HG03159 (cell line): ENCODE data around the gene CLPX.
"Not testable (repeated sequence)": the region's sequence is repeated elsewhere in the genome, so short reads cannot be mapped to it uniquely, and the experiment has no call there.

Experiments used
- ATAC-seq: cut with Tn5 transposase; IDR thresholded peaks from one replicate; pipeline ENCODE4 v1.9.1; 2021; ENCODE audit warnings: mild to moderate bottlenecking, moderate library complexity; ENCODE audit not compliant: unreplicated experiment

Gene CLPX

DNA sequence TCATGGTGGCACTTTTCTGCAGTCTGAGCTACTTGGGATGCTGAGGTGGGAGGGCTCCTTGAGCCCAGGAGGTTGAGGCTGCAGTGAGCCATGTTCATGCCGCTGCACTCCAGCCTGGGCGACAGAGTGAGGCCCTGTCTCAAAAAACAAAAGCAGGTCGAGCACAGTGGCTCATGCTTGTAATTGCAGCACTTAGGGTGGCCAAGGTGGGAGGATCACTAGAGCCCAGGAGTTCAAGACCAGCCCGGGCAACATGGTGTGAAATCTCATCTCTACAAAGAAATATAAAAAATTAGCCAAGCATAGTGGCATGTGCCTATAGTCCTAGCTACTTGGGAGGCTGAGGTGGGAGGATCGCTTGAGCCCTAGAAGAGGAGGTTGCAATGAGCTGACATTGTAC is 80.1 kb downstream of the CLPX start:
- no peak for ATAC-seq

DNA sequence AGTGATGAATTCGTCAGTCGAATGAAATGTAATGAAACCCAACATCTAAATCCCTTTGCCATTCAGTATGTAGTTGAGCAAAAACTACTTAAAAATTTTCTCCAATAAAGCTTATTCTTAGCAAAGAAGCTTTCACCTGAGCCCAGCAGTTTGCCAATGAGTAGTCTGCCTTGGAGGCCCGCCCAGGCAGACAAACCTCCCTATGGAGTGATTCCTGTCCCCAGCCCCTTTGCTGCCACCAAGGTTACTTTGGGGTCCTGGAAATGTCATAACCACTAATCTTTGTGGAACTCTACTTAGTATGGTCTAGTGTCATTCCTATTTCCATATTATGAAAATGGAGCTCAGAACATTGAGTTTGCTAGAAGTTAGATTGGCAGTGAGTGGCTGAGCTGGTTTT is 82.2 kb downstream of the CLPX start:
- ATAC-seq = no peak

DNA sequence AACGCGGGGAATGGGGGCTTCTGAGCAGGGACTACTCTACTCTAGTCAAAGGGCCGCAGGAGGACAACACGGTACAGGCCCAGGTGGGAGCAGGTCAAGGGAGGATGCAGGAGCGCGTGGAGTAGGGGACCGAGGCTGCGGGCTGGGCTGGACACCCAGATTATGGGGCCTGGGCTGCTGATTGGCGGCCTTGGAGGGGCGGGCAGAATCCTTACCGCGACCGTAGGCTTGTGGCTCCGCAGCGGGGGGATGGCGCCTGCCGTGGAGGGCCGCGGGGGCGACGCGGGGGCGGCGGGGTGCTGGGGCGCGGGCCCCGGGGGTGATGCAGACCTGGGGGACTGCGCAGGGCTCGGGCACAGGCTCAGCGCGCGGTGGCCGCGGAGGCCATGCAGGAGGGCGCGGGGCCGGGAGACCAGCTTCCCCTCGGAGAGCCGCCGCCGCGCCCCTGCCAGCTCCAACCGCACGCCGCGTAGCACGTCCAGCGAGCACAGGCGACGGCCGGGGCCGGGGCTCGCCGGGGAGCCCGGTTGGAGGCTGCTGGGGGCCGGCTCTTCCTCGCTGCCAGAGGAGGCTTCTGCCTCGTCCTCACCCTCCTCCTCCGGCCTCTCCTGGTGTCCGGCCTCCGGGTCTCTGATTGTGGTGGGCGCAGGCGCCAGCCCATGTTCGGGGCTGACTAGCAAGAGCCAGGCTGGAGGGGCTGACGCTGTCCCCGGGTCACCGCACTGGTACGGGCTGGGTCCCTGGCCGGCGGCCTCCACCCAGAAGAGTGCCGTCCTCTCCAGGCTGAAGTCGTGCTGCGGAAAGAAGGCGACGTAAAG is 83.0 kb downstream of the CLPX start:
- no peak for ATAC-seq

DNA sequence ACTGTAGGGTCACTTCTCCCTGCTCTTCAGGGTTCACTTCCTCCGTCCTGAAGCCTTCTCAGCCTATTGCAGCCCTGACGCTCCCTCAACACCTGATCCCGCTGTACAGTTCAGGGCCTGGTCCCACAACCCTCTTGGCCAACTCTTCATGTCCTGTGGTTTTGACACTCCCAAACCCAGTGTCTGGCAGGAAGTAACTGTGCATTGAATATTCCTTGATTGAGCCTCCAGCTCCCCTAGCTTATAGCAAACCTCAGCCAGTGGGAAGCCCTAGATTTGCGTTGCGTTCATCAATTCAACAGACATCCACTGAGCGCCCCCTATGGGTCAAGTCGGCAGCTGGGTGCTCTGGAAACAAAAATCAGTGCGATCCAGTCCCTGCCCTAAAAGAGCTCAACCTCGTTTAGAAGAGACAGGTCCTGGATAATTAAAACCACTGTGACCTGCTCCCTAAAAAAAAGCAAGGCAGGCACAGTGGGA is 83.7 kb downstream of the CLPX start:
- no peak for ATAC-seq

- no peak for ATAC-seq
These were observed 84.7 kb downstream of the CLPX start for GRCh38 chr15:65100442-65100841.

- ATAC-seq = not testable (repeated sequence)
These were observed 85.3 kb downstream of the CLPX start for GRCh38 chr15:65099801-65100200.

DNA sequence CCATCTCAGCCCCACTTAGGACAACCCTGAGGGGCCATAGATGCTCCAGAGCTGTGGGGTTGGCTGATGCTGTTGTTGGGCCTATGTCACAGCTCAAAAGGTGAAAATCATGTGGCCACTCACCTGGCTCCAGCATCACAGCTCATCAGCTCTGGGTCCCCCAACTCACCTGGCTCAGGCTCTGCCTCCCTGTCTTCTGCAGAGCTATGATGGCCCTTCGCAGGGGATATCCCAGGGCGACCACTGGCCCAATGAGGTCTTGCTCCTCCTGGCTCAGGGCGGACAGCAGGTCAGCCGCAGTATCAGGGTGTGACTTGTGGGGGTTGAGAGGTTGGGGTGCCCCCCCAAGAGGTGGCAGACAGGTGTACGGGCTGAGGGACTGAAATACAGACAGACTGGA is 85.8 kb downstream of the CLPX start:
- ATAC-seq = no peak
